HG02610 (cell line): ENCODE results near the gene IKZF1.

ENCODE experiments used
- ATAC-seq: cut with Tn5 transposase; IDR thresholded peaks from one replicate; pipeline ENCODE4 v1.9.1; 2021; ENCODE audit warnings: mild to moderate bottlenecking, moderate library complexity; ENCODE audit not compliant: unreplicated experiment

Gene IKZF1

DNA sequence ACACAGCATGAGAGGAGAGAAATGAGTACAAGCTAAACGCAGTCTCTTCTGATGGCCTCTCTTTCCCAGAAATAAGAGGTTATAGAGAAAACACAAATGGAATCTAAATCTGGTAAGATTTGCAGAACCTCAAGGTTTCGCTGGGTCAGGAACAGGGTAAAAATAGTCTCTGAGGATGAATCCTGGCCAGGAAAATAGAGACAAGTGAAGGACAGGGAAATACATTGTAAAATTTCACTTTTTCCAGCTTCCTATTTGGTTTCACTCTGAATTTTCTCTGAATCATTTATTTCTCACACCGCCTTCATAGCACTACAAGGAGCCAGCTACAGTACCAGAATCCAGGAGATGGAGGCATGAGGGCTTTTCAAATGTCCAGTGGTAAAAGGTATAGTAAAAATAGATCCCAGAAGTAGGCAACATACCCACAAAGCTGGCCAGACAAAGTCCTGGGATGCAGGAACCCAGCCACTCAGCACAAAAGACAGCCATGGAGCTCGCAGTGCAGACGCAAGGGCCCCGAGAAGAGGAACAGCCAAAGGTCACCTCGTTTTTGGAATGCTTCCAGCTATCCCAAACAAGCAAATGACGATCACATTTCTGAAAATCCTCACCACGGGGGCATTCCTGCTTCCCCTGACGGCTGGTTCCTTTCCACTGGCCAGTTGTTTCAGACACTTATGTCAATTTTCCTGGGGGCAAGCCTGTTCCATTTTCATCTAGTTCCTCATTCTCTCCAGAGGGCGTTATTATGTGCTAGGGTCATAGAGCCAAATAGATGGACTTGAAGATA lies 21.5 kb upstream of the IKZF1 start:
- ATAC-seq, result no peak

GRCh38 chr7:50283731-50284130 lies 20.8 kb upstream of the IKZF1 start:
- no peak for ATAC-seq

- ATAC-seq, result no peak
Measured at GRCh38 chr7:50284296-50284695, 20.2 kb upstream of the IKZF1 start.

GRCh38 chr7:50285269-50285668 lies 19.2 kb upstream of the IKZF1 start:
- ATAC-seq, result no peak

DNA sequence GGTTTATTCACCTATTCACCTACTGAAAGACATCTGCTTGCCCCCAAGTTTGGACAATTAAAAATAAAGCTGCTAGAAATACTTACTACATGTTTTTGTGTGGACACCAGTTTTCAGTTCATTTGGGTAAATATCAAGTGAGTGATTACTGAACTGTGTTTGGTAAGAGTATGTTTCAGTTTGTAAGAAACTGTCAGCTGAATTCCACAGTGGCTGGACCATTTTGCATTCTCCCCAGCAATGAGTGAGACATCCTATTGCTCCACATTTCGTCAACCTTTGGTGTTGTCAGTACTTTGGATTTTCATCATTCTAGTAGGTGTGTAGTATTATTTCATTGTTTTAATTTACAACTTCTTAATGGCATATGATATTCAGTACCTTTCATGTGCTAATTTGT lies 17.4 kb upstream of the IKZF1 start:
- ATAC-seq, result no peak

DNA sequence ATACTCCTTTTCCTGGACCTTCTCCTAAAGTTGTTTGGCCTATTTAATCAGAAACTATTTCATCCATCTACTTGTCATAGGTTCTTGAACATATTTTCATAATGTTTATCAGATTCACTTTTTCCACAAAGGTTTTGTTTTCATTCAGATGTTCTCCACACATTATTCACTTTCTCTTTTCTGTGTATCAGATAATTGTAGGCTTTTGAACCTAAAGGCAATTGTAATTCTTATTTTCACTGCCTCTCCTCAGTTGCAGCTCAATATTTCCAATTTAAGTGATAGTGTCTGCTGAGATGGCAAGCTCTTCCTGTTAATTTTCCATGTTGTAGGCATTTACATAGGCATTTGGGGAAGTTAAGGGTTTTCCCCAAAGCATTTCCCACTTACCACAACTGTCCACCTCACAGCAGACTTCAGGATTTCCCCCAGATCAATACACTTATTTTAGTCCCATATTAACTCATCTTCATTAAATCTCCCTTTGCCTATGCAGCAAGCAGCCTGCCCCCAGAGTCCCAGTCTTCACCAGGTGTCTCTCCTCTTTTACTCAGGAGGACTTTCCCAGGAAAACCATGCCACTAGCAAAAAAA lies 12.3 kb upstream of the IKZF1 start:
- ATAC-seq, result peak; percentile 62

GRCh38 chr7:50292763-50293162 lies 11.8 kb upstream of the IKZF1 start:
- peak; percentile 60 for ATAC-seq

DNA sequence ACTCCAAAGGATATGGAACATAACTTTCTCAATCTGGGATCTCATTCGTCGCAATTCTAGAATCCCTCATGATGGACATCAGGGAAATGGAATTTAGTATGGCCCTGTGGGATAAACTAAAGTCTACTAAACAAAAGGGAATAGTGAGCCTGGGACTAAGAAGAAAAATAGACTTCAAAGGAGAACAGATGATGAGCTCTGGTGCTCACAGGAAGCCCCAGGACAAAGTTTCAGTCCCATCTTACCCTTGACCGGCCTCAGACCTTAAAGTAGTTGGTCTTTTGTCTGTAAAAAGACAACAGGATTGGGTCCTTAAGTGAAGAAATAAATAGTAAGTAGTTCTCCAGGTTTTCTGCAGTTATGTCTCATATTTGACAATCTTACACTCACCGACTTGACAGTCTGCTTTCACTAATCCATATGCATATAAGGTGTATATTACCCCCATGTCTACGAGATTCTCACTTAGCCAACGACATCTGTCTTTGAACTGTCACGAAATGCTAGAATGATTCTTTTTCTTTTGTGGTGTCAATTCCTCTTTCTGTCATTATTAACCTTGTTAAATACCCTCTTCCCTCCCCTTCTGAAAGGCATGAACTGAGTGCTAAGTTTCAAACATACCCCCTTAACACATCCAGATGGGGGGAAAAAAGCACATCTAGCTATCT lies 10.9 kb upstream of the IKZF1 start:
- peak; percentile 50 for ATAC-seq

GRCh38 chr7:50295133-50295532 lies 9.4 kb upstream of the IKZF1 start:
- ATAC-seq, result no peak

DNA sequence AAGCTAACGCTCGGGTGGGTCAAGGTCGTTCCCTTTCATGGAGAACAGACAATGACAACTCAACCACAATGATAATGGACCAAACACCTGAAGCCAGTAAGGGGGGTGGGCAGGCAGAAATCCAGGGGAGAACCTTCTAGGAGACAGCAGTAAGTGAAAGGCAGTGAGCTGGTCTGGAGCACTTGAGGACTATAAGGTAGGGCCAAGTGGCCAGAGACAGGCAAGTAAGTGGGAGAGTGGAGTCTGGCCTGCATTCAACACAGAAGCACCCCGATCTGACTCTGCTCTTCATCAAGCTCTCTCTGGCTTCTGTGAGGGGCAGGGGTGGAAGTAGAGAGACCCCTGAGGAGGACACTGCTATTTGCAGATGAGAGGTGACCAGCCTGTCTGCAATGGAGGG lies 7.7 kb upstream of the IKZF1 start:
- no peak for ATAC-seq

GRCh38 chr7:50298811-50299562 lies 5.5 kb upstream of the IKZF1 start:
- no peak for ATAC-seq

- ATAC-seq, result no peak
Measured at GRCh38 chr7:50300336-50300735, 4.2 kb upstream of the IKZF1 start.

GRCh38 chr7:50302486-50303334 lies 1.8 kb upstream of the IKZF1 start:
- no peak for ATAC-seq

- ATAC-seq, result peak; percentile 25
Measured at GRCh38 chr7:50303335-50304128, 984 bp upstream of the IKZF1 start.

- ATAC-seq, result peak; percentile 29
Measured at GRCh38 chr7:50304911-50305582, 531 bp downstream of the IKZF1 start.

DNA sequence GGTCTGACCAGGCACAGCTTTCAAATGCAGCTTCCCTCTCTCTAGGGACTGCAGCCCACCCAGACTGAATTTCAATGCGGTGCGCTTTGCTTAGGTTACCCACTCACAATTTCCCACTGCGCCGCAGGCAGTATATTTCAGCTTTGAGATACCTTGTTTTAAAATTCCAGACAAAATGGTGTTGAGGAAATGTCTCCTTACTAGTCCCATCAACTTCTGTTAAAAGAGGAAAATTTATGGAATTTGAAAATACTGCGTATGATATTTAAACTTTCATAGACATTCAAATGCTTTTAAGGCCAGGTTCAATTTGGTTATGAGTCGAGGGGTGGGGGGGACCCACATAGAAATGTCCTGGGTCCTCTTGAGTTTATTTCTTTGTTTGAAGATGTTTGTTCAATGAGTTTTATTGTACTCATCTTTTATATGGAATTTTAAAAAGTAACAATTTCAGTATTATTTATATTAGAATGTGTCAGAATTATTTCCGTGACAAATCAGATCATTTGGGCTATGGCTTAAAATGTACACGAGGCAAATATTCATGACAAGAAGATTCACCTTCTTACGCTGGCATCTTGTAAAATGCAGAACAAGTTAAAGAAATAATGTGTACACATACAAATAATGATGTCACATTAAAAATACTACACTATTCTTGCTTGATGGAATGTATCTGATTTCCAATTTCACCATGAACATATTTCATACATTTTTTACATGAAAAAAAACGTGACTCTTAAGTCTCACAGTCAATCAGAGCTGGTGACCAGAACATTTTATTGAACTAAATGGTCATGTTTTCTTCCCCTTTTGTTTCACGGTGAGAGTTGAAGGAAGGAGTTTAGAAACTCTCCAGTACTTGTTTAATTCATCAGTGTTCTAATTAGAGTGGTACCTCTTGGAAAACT lies 1.3 kb downstream of the IKZF1 start:
- no peak for ATAC-seq

DNA sequence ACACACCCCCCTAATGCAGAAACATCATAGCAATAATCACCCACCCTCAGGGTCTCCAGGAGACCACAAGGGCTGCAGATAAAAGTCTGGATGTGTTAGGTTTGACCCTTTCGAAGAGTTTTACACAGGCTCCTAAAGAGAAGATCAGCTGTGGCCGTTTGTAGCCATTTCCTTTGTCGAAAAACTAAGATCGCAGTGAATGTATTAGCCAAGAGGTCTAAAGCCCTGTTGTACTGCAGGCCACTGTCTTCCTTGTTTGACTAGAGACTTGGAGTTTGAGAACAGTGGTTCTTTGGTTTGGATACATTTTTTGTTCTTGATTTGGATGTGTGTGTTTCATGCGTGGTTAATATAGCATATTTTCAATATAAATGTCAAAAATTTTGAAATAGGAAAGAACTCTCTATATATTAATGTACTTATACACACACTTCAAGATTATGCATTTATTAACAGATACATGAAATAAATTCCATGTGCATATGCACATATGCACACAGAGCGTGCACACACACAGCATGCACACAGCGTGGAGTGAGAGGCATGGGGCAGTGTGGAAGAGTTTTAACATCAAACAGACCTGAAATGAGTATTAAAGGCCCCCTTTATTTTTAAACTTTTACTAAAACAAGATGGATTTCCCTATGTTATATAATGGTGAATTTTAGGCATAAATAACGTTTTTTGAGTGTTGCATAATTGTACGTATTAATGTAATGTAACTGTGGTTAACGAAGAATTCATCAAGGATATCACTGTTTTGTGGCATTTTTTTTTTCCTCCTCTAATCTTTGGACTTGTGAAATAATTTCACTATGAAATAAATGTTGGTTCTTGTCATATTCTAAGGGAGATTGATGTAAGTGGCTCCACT lies 2.2 kb downstream of the IKZF1 start:
- no peak for ATAC-seq
